IPS-18c (cell line): ENCODE data around the gene PLIN1.

Source experiments
- H3K4me3 ChIP-seq: 2 replicates; pipeline ENCODE4 v1.7.0; 2013; ENCODE audit warnings: low read depth, mild to moderate bottlenecking, low read length, moderate library complexity; ENCODE audit not compliant: insufficient read depth
- H3K9me3 ChIP-seq: one replicate; pipeline ENCODE4 v1.6.1; 2013; ENCODE audit warnings: mild to moderate bottlenecking, low read length, moderate library complexity; ENCODE audit not compliant: control insufficient read depth, insufficient read depth

Gene PLIN1

DNA sequence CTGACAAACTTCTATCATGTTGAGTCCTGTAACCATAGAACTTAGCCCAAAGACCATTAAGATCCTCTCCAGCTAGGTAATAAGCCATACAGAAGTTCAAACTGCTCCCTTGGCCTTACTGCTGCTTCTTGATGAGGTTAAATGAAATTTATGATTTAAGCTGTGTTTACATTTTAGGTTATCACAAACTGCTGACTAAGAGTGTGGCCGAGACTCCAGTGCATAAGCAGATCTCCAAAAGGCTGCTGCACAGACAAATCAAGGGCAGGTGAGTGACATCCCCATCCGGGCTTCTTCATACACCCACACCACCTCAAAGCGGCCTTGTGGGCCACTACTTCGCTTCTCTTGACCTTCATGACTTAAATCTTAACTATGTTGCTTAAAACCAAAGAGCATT, 62.9 kb downstream of the PLIN1 start:
- H3K9me3 ChIP-seq: no peaks in the 10 kb centered on the region
- H3K4me3 ChIP-seq: no peak overlapping the region

DNA sequence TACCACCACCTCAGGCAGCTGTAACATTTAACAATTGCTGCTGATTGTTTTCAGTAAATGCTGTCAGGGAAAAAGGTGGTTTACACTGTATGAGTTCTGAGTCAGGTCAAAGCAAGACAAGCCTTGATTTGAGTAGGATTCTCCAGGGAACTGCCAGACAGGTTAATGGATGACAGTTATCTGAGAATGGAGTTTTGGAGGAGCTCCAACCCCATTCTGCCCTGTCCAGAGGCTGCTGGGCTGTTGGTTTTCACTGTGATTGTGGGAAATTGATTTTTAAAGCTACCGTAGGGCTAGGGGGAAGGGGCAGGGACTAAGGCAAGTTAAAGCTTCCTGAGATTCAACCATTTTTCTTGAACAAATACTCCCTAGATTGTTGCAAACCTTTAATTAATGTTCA, 64.0 kb downstream of the PLIN1 start:
- Histone ChIP-seq H3K9me3 (no peaks in the 10 kb centered on the region), H3K4me3 (no peak overlapping the region)
